PC-3 (cell line): ENCODE results near the gene CSRP1.

Experiments used
- CTCF ChIP-seq: fragments of 300-600 bp; sonication (generic); conservative IDR thresholded peaks from 2 replicates; pipeline ENCODE4 v1.5.1; 2017; ENCODE audit warnings: antibody characterized with exemption, low read depth, mild to moderate bottlenecking, low read length
- EZH2 ChIP-seq: fragments of 300-600 bp; sonication (generic); IDR thresholded peaks from one replicate; pipeline ENCODE4 v1.6.1; 2017; ENCODE audit warnings: antibody characterized with exemption, mild to moderate bottlenecking, low read length; ENCODE audit not compliant: unreplicated experiment
- EZH2phosphoT487 ChIP-seq: fragments of 300-600 bp; sonication (generic); IDR thresholded peaks from 2 replicates; pipeline ENCODE4 v1.6.1; 2018; ENCODE audit warnings: mild to moderate bottlenecking, antibody characterized with exemption, low read length, borderline replicate concordance

DNA sequence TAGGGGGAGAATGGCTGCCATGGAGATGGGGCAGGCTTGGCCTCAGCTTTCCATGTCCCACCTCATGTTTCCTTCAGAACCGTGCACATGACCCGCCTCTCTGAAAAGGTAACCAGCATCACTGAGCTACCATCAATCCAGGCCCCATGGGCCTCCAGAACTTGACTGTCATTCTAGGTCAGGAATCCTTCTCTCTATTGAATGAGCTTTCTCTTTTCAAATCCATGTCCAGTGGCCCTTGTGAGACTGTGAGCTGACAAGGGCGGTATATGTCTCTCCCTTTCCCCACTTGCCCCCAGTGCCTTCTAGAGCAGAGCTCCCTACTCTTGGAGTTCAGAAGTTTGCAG, 4.4 kb downstream of the CSRP1 start:
- TF ChIP-seq EZH2phosphoT487, result no peak
- TF ChIP-seq CTCF, result no peak
- TF ChIP-seq EZH2, result no peak
